NCI-H1092 treated with DMSO at 0.1 percent for 48 hours (cell line): ENCODE data around the gene VSTM2L.
"Not testable (repeated sequence)": the region's sequence is repeated elsewhere in the genome, so short reads cannot be mapped to it uniquely, and the experiment has no call there.

Source experiments
- DNase-seq: peaks from one replicate; lab custom pipeline; 2025; lab: John Stamatoyannopoulos, UW

Gene VSTM2L

DNA sequence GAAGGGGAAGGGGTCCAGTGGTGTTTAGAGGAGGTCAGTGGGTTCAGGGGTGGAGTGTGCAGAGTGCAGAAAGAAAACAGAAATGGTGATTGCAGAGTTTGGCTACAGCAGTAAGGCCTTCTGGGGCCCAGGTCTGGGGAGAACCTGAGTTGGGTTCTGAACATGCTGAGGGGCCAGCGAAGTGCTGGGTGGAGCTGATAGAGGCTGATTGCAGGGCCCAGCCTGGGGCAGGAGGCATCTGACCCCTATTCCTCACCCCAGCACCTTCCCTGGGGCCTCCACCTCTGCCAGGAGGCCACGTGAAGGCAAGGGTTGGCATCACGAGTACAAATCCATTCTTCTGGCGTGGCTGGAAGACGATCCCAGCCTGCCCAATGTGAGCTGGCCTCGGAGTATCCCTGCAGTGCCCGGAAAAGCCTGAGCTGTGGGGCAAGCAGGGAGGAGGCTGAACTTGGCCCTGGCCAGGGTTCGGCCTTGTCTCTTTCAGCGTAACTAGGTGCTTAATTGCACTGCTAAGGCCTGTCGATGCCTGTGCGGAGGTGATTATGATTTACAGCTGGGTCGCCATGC, 35.3 kb downstream of the VSTM2L start:
- no peak for DNase-seq

DNA sequence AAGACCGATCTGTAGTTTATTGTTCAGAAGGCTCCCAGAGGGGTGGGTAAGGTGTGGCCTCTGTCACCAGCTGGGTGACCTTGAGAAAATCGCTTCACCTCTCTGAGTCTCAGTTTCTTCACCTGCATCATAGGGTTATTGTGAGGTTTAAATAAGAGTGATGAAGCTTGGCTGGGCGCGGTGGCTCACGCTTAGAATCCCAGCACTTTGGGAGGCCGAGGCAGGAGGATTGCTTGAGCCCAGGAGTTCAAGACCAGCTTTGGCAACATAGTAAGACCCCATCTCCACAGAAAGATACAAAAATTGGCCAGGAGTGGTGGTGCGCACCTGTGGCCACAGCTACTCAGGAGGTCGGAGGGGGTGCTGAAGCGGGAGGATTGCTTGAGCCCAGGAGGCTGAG, 36.0 kb downstream of the VSTM2L start:
- DNase-seq = no peak

DNA sequence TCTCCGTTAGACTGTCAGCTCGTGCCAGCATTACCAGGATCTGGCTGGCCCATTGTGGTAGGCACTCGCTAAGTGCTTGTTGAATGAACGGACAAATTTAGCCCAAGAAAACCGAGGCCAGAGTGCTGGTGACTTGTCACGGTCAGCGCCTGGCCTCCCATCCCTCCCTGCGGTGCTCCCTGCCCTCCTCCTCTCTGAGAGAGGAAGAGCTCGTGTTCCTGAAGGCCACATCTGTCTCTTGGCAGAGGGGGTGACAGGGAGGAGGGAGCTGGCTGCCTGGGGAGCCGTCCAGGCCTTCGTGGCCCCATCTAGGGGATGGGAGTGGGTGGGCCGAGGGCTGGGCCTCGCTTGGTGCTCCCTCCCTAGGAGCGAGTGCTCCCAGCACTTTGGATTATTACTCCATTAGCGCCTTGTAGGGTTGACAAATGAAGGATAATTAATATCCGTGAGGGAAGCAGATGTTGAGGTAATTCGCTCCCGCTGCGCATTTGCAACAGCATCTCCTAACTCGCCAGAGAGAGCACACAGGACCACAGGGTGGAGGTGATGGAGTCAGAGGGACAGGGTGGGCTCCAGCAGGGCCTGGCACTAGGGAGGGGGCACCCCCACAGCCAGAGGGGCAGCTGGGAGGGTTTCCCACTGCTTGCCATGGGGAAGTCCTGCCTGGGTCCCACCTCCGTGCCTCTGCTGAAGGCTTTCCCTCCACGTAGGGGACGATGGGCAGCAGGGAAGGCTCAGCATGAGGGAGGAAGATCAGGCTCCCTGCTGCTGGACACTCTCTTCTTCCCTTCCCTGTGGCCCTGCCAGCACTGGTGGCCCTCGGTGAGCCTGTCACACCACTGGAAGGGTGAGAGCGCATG, 37.0 kb downstream of the VSTM2L start:
- DNase-seq = no peak

DNA sequence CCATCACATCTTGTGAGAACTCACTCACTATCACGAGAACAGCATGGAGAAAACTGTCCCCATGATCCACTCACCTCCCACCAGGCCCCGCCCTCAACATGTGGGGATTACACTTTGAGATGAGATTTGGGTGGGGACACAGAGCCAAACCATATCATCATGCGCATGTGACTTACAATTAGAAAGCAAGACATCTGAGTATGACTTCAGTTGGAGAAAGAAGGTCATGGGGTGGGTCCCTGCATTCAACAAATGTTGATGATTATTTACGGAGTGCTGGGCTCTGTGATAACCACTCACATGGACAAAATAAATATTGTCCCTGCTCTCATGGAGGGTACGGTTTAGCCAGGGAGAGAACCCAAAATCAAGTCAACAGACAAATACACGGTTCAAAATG, 37.9 kb downstream of the VSTM2L start:
- DNase-seq = no peak

DNA sequence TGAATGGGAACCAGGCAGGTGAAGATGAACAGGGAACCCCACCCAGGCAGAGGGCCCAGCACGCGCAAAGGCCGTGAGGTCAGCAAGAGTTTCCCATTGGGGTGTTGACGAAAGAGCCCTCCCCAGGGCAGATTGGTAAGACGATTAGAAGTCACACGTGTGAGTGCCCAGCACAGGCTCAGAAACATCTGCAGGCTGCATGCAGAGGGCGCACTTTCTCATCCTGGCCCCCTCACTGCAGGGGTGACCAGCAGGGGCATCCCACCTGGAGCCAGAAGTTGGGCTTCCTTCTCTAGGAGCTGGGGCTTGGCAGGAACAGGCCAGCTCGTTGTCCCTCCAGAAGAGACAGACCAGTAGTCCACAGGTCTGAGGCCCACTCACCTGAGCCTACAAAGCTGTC, 38.4 kb downstream of the VSTM2L start:
- no peak for DNase-seq

DNA sequence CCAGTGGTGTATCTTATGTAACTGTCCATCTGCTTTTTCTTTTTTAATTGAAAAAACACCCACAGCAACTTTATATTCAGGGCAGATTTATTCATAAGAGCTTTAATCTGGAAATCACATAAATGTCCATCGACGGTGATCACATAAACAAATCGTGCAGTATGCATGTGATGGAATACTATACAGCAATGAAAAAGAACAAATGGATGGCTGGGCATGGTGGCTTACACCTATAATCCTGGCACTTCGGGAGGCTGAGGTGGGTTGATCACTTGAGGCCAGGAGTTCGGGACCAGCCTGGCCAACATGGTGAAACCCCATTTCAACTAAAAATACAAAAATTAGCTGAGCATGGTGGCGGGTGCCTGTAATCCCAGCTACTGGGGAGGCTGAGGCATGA, 39.1 kb downstream of the VSTM2L start:
- no peak for DNase-seq

DNA sequence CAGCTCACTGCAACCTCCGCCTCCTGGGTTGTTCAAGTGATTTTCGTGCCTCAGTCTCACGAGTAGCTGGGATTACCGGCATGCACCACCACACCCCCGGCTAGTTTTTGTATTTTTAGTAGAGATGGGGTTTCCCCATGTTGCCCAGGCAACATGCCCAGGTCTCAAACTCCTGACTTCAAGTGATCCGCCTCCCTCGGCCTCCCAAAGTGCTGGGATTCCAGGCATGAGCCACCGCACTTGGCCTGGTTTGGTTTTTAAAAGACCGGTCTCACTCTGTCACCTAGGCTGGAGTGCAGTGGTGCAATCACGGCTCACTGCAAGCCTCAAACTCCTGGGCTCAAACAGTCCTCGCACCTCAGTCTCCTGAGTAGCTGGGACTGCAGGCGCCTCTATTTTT, 40.1 kb downstream of the VSTM2L start:
- DNase-seq = no peak

DNA sequence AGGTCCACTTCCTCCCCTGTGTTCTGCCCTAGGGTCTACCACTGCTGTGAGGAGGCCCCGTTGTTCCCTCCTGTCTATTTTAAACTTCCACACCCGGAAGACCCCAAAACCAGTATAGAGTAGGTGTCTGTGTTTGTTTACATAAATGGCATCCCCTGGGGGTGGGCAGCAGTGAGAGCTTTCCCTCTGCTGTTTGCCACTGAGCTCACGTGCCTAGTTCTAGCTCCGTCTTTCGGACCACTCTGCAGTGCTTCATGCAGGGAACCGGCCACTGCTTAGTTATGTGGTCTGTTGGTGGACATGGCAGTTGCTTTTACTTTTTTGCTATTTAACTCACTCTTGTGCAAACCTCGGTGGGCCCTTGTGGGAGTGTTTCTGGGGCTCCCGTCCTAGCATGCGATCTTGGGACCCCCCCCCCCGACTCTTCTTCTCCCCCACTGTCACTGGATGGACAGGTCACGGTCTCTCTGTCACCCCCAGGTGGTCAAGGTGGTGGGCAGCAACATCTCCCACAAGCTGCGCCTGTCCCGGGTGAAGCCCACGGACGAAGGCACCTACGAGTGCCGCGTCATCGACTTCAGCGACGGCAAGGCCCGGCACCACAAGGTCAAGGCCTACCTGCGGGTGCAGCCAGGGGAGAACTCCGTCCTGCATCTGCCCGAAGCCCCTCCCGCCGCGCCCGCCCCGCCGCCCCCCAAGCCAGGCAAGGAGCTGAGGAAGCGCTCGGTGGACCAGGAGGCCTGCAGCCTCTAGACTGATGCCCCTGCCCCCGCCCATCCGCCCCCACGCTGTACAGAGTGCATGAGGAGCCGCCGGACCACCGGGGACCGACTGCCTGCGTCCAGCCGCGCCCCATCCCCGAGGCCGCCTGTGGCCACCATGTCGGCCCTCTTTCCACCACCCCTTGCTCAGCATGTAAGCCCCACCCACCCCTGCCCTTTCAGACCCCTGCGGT, 40.9 kb downstream of the VSTM2L start:
- DNase-seq = no peak

DNA sequence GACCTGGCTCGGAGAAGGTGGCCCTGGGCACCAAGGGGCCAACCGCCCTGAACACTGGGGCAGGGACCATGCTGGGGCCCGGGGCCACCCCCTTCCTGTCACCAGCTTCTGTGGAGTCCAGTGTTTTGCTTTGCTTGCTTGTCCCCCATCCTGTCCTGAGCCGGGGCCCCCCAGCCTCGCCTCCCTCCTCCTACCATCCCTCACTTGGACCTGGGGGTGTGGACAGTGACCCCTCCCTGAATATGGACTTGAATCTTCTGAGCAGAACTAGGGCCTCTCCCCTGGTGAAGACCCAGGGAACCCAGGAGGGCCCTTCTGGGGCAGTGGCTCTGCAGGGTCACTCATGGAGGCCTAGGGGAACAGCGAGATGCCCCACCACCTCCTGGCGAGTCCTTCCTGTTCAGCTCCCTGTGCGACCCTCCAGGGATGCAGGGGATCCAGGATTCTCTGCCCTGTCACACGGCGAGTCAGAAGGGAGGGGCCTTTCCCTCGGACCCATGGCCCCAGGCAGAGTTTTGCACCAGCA, 41.6 kb downstream of the VSTM2L start:
- no peak for DNase-seq

DNA sequence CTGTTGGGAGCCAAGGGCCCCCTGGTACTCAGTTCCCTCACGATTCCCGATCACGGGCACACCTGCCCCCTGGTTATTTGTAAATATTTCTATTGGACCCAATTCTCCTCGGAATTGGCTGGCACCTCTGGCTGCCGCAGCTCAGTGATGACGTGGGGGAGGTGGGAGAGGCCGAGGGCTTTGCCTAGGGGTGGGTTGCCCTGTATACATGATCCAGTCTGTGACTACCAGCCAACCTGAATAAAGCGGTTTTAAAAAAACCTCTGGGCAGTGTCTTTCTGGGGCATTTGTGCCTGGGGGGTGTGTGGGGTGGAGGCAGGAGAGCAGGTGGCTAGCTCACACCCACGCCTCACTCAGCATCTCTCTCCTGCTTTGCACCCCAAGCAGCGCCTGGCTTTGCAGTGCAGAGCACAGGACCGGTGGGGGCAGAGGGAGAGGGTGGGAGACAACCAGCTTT, 42.2 kb downstream of the VSTM2L start:
- peak; percentile 78 for DNase-seq

DNA sequence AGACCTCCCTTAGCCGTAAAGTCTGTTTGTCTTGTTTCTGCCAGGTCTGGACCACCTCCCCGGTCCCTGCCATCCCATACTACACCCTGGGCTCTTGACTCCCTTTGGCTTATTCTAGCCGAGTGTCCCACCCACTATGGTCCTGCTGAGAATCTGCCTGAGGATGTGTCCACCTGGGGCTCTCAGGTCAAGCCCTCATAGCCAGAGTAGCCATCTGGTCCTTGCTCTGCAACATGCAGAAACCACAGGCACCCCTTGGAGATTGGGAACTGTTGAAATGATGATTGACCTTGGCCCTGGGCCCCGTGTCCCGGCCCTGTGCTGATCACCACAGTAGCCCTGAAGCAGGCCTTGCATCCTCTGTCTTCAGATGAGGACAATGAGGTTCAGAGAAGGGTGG, 44.0 kb downstream of the VSTM2L start:
- DNase-seq = no peak

DNA sequence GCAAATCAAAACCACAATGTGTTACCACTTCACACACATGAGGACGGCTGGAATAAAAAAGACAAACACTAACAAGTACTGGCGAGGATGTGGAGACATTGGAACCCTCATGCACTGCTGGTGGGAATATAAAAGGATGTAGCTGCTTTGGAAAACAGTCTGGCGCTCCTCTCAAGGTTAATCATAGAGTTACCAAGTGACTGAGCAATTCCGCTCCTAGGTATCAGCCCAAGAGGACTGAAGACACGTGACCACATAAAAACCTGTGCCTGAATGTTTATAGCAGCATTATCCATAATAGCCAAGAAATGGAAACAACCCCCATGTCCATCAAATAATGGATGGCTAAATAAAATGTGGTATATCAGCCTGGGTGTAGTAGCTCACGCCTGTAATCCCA, 45.0 kb downstream of the VSTM2L start:
- no peak for DNase-seq

DNA sequence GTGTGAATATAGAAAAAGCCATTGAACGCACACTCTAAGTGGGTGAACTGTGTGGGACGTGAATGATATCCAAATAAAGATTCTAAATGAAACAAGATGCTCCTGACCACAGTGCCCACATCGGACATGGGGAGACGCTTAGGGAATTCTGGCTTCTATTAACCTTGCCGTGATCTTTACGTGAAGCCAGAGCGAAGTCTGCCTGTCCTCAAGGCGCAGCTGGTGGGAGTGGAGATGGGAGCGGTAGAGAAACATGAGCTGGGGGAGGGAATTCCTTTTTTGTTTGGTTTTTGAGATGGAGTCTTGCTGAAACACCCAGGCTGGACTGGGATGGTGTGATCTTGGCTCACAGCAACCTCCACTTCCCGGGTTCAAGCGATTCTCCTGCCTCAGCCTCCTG, 46.0 kb downstream of the VSTM2L start:
- no peak for DNase-seq

DNA sequence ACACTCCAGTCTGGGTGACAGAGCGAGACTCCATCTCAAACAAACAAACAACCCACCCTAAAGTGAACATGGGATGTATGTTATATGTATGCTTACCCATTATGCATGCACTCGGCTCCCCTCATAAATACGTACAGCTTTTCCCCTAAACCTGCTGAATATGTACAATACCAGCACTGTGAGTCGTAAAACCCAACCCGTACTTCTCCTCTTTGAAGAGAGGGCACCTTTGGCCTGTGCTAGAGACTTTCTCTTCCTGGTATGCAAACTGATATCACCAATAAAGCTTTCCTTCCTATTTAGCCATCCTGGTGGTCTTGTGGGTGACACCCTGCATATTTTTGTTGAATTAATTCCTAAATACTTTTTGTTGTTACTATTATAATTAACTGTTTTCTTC, 51.3 kb downstream of the VSTM2L start:
- no peak for DNase-seq

DNA sequence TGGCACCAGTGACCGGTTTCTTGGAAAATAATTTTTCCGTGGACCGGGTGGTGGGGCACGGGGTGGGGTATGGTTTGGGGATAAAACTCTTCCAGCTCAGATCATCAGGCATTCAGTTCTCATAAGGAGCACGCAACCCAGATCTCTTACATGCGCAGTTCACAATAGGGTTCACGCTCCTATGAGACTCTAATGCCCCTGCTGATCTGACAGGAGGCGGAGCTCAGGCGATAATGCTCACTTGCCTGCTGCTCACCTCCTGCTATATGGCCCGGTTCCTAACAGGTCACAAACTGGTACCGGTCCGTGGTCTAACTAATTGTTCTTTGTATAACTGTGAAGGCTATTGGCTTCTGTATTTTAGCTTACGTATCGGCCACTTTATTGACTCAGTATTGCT, 51.7 kb downstream of the VSTM2L start:
- DNase-seq = no peak

DNA sequence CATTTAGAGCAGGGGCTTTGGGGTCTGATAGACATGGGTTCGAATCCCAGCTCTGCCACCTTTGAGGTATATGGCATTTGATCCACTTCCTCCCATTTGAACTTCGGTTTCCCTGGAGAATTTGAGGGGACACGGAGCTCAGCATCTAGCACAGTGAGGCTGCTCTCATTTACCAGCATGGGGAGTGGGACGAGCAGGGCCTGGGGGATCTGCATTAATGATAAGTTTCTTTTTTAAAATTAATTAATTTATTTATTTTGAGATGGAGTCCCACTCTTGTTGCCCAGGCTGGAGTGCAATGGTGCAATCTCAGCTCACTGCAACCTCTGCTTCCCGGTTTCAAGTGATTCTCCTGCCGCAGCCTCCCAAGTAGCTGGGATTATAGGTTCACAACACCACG, 52.6 kb downstream of the VSTM2L start:
- no peak for DNase-seq

DNA sequence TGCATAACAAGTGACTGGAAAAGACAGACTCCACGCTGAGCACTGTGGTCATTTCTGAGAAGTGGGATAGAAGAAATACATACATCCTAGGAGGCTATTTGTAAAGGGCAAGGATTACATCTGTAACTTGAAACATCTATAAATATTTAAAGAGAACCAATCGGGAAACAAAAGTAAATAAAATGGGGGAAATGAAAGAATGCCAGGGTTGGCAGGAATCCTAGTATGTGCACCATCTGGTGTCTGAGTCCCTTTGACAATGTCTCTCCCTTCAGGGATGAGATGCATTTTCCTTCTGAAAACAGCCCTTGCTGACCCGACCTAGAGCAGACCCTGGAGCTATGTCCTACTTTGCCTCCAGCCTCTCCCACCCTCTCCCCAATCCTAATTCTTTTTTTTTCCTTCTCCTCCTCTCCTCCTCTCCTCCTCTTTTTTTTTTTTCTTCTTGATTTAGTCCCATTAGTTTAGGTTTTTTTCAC, 53.2 kb downstream of the VSTM2L start:
- peak; percentile 91 for DNase-seq

DNA sequence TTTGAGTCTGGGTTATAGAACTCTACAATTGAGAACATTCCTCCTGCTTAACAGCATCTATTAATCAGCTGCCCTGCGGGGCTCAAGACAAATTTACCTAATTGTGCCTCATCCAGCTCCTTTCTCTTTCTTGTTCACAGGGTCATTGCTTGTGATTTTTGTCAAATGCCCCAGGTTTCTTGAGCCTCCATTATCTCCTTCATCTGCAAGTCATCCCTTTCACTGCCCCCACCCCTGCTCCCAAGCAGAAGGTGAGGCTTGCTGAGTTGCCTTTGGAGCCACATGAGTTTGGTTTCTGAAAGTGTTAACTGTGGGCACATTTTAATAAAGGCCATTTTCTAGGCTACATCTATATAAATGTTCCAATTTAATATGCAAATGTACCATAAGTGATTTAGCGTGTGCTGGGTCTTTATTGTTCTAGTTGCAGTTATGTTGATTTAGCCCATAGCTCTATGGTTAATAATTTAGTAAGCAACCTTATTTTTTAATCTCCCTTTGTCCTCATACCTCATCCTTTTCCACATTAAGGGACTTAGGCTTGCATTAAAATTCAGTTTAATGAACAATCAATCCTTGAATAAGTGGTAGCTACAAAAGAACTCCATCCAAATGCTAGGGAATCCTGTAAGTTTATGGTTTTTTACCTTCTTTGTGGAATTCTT, 56.1 kb downstream of the VSTM2L start:
- no peak for DNase-seq

DNA sequence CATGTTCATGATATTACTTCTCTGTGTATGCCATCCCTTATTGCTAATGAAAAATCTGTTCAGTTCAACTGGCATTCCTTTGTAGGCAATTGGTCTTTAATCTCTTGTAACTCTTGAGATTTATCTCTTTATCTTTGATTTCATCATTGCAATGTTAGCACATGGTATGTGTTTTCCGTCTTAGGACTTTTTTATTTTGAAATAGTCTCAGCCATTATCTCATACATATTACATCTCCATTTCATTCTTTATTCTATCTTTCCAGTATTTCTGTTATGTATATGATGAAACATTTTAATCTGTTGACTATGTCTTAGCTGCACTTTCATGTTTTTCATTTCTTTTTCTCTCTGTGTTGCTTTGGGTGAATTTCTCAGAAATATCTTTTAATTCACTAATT, 58.1 kb downstream of the VSTM2L start:
- DNase-seq = no peak

DNA sequence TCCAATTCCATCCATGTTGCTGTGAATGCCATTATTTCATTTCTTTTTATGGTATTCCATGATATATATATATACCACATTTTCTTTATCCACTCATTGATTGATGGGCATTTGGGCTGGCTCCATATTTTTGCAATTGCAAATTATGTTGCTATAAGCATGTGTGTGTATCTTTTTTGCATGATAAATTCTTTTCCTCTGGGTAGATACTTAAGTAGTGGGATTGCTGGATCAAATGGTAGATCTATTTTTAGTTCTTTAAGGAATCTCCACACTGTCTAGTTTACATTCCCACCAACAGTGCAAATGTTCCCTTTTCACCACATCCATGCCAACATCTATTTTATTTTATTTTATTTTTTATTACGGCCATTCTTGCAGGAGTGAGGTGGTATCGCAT, 60.6 kb downstream of the VSTM2L start:
- not testable (repeated sequence) for DNase-seq

DNA sequence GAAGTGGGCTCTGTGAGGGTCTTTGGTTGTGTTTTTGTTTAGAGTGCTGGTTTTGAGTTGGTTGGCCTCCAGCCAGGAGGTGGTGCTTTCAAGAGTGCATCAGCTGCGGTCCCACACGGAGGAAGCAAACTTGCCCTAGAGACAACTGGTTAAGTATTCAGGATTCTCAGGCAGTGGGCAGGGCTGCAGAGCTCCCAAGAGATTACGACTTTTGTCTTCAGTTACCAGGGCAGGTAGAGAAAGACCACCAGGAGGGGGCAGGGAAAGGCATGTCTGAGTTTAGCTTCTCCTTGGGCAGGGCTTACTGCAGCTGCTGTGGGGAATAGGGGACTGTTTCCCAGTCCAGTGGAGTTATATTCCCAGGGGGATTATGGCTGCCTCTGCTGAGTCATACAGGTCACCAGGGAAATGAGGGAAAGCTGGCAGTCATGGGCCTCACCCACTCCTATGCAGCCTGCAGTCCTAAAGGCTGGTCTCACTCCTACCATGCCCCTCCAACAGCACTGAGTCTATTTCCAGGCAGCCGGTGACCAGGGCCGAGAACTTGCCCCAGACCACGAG, 66.0 kb downstream of the VSTM2L start:
- peak; percentile 85 for DNase-seq
